ENCODE data around the gene AP2A2. TPM values are rescaled to one million over a fixed set of nuclear protein-coding genes. Genes with fewer than 3 reads are reported as not detected.

AP2A2 gene
- total RNA-seq, 2 experiments from 2014 or later: 45.9 to 46.6 TPM

DNA sequence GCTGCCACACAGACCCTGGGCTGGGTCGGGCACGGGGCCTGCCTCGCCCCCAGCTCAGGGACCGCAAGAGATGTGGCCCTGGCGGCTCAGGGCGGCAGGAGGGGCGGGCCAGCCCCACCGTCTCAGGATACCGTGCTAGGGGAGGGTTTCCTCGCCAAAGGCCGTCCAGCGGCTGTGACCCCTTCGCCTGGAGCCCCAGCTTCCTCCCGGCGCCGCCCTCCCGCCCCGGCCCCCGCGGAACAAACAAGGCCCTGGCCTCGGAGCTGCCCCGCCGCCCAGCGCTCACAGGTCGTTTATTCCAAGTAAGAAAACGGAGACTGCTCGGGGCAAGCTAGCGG, 543 bp upstream of the AP2A2 start:
- Histone ChIP-seq H3K36me3 (ENCODE audit: insufficient read depth, low read length) (peaks cover 4% of the 10 kb centered on the region), H3K4me3 (ENCODE audit: low read length) (peak overlapping the region; percentile 30), H3K27me3 (ENCODE audit: control insufficient read depth in 1 of 2, insufficient read depth in 2 of 2, low read length in 2 of 2) (no peaks in the 10 kb centered on the region), H3K27ac (ENCODE audit: low read depth in 1 of 2, low read length in 2 of 2) (no peak overlapping the region), H3K4me1 (ENCODE audit: insufficient read depth, low read length) (peaks cover 42% of the 10 kb centered on the region), H3K9me3 (ENCODE audit: control insufficient read depth in 1 of 2, insufficient read depth in 1 of 2, low read length in 2 of 2) (no peaks in the 10 kb centered on the region)
- Mint-ChIP-seq H3K27me3 (no peaks in the 10 kb centered on the region), H3K27ac (no peak overlapping the region), H3K36me3 (ENCODE audit: low read depth) (peaks cover 21% of the 10 kb centered on the region), H3K9me3 (no peaks in the 10 kb centered on the region), H3K4me3 (no peak overlapping the region), H3K4me1 (ENCODE audit: low read depth) (peaks cover 32% of the 10 kb centered on the region)
- TF ChIP-seq, protein P1, sequence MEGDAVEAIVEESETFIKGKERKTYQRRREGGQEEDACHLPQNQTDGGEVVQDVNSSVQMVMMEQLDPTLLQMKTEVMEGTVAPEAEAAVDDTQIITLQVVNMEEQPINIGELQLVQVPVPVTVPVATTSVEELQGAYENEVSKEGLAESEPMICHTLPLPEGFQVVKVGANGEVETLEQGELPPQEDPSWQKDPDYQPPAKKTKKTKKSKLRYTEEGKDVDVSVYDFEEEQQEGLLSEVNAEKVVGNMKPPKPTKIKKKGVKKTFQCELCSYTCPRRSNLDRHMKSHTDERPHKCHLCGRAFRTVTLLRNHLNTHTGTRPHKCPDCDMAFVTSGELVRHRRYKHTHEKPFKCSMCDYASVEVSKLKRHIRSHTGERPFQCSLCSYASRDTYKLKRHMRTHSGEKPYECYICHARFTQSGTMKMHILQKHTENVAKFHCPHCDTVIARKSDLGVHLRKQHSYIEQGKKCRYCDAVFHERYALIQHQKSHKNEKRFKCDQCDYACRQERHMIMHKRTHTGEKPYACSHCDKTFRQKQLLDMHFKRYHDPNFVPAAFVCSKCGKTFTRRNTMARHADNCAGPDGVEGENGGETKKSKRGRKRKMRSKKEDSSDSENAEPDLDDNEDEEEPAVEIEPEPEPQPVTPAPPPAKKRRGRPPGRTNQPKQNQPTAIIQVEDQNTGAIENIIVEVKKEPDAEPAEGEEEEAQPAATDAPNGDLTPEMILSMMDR (IDR thresholded peaks at IDR 0.05): no peak
- intact Hi-C loops (cut with DNase I, micrococcal nuclease): loop anchor here (1.0 to 10.0 kb wide), 5 partner anchors 15 to 648 kb away; partner anchors contain the start of genes CHID1 (in 1 of the 2), DUSP8 (in 1 of the 2), IRF7 (in 1 of the 2) and POLR2L (in 1 of the 2)
- DNase-seq (no peak), ATAC-seq (ENCODE audit: poor library complexity) (no peak)
- ChIA-PET POLR2A (interaction anchor here (0.7 to 1.4 kb wide), 4 partner anchors 14 to 230 kb away, joined by 3 to 10 read pairs (median 3); partner anchors contain the start of genes CHID1, DEAF1 and TMEM80), CTCF (interaction anchor here (0.8 to 1.1 kb wide), 3 partner anchors 13 to 22 kb away, joined by 3 to 5 read pairs (median 3); partner anchors contain the start of gene CHID1)

DNA sequence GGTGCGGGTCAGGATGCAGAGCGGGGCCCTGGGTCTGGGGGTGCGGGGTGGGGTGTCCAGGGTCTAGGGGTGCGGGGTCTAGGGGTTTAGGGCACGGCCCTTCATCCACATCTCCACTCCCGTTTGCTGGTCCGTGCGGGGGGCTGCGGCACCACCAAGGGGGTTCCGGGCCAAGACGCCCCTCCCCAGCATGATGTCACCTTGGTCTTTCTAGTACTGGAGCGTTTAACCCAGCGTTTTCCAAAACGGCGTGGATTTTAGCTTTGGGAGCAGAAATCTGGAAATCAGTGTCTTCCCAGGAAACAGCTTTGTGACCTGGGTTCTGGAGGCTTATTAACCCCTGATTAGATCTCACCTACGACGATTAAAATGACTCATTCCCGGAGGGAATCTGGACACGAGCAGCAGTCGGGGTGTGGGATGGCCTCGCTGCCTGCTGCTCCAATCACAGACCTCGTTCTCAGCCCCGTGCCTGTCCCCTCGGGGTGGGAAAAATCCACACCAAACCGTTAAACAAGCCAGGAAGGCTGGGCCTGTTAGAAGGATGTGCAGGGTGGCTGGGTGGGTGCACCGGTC, 759 bp downstream of the AP2A2 start:
- Histone ChIP-seq H3K9me3 (ENCODE audit: control insufficient read depth in 1 of 2, insufficient read depth in 1 of 2, low read length in 2 of 2) (no peaks in the 10 kb centered on the region), H3K4me1 (ENCODE audit: insufficient read depth, low read length) (peaks cover 46% of the 10 kb centered on the region), H3K27me3 (ENCODE audit: control insufficient read depth in 1 of 2, insufficient read depth in 2 of 2, low read length in 2 of 2) (no peaks in the 10 kb centered on the region), H3K36me3 (ENCODE audit: insufficient read depth, low read length) (peaks cover 4% of the 10 kb centered on the region), H3K4me3 (ENCODE audit: low read length) (peak overlapping the region; percentile 65), H3K27ac (ENCODE audit: low read depth in 1 of 2, low read length in 2 of 2) (peak overlapping the region; percentile 62 to 73)
- no peak for ATAC-seq (ENCODE audit: poor library complexity)
- Mint-ChIP-seq H3K9me3 (no peaks in the 10 kb centered on the region), H3K27ac (peak overlapping the region; percentile 96), H3K36me3 (ENCODE audit: low read depth) (peaks cover 21% of the 10 kb centered on the region), H3K27me3 (no peaks in the 10 kb centered on the region), H3K4me3 (peak overlapping the region; percentile 90), H3K4me1 (ENCODE audit: low read depth) (peaks cover 40% of the 10 kb centered on the region)
- TF ChIP-seq, protein P1 (IDR thresholded peaks at IDR 0.05): no peak
- POLR2A ChIA-PET: no interaction called here
- intact Hi-C loops (cut with DNase I, micrococcal nuclease): loop anchor here (5.0 to 10.0 kb wide), 2 partner anchors 82 to 309 kb away; partner anchors contain the start of genes IRF7 (in 1 of the 2), POLR2L (in 1 of the 2) and TSPAN4 (in 1 of the 2)
- CTCF ChIA-PET: no interaction called here
- DNase-seq: peak in 3 of 14 experiments; percentile 14 to 51 (median 48)

DNA sequence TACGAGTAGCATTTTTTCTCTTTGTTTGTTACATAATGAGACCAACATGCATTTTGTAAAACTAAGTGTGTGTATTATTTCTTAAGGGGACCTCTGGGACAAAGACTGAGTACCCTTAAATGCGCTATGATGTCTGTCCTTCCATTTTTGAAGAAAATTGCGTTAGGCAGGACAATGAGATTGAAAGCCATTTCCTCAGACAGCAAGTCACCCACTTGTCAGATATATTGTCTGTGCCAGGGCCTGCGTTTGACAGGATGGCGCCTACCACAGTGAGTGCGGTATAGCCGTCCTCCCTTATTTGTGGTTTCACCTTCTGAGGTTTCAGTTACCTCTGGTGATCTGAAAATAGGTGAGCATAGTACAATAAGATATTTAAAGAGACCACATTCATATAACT, 2.2 kb downstream of the AP2A2 start:
- Mint-ChIP-seq H3K27ac (peak overlapping the region; percentile 96), H3K4me1 (ENCODE audit: low read depth) (peaks cover 49% of the 10 kb centered on the region), H3K9me3 (no peaks in the 10 kb centered on the region), H3K27me3 (no peaks in the 10 kb centered on the region), H3K4me3 (peak overlapping the region; percentile 90), H3K36me3 (ENCODE audit: low read depth) (peaks cover 24% of the 10 kb centered on the region)
- POLR2A ChIA-PET: no interaction called here
- H3K27me3 ChIP-seq (ENCODE audit: control insufficient read depth in 1 of 2, insufficient read depth in 2 of 2, low read length in 2 of 2): no peaks in the 10 kb centered on the region
- peaks cover 4% of the 10 kb centered on the region for H3K36me3 ChIP-seq (ENCODE audit: insufficient read depth, low read length)
- TF ChIP-seq, protein P1 (IDR thresholded peaks at IDR 0.05): no peak
- peaks cover 52% of the 10 kb centered on the region for H3K4me1 ChIP-seq (ENCODE audit: insufficient read depth, low read length)
- H3K27ac ChIP-seq (ENCODE audit: low read depth in 1 of 2, low read length in 2 of 2): peak overlapping the region; percentile 18 to 73
- CTCF ChIA-PET: interaction anchor here (0.6 kb wide), 1 partner anchor 106 kb away, joined by 3 read pairs; no protein-coding TSS in a partner anchor
- ATAC-seq (ENCODE audit: poor library complexity) (peak; percentile 53), DNase-seq (peak in 11 of 14 experiments; percentile 25 to 77 (median 44))
- peak overlapping the region; percentile 16 for H3K4me3 ChIP-seq (ENCODE audit: low read length)
- no peaks in the 10 kb centered on the region for H3K9me3 ChIP-seq (ENCODE audit: control insufficient read depth in 1 of 2, insufficient read depth in 1 of 2, low read length in 2 of 2)
- intact Hi-C loops (cut with DNase I, micrococcal nuclease): loop anchor here (5.0 to 10.0 kb wide), 2 partner anchors 83 to 311 kb away; partner anchors contain the start of genes IRF7 (in 1 of the 2), POLR2L (in 1 of the 2) and TSPAN4 (in 1 of the 2)

Measured in CD4-positive, alpha-beta T cell (primary cell).